HG02981 (cell line): ENCODE results near the gene STK32A.

ENCODE experiments used
- ATAC-seq: cut with Tn5 transposase; IDR thresholded peaks from one replicate; pipeline ENCODE4 v1.9.1; 2021; ENCODE audit warnings: mild to moderate bottlenecking, moderate library complexity; ENCODE audit not compliant: unreplicated experiment

The STK32A gene

DNA sequence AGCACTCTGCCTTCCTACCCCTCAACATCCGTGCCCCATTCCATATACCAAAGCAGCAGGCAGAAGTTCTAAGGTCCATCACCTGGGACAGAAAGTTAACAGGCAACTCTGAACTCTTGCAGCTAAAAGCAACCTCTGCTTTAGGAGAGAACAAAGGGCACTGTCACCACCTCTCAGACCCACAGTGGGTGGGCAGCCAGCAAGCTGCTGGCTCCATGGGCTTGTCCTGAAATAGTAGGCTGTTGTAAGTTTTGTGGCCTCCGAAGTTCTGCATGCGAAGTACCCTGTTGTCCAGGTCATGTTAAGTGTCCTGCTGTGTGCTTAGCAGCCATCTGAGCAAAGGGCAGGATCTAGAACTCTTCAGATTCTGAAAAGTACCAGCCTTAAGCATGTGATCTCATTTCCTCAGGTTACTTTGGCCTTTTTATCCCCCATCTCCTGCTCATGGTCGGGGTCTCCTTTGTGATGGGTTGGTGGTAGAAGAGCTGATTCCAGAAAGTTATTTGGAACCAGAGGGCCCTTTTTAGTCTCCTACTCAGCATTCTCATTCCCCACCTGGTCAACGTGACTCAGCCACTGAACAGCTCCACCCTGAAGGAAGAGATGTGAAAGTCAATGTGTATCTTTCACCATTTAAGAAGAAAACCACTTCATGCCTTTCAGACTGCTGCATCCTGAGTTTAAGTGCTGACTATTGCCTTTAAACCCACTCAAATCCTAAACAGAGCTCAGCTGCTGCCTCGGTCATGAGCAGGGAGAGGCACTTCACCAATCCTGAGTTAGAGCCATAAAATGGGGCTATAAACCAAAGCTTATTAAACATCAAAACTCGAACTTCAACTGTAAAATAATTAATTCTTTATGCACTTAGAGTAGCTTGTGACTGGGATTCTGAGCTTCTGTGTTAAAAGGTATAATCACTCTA, 153.6 kb downstream of the STK32A start:
- ATAC-seq, result no peak

DNA sequence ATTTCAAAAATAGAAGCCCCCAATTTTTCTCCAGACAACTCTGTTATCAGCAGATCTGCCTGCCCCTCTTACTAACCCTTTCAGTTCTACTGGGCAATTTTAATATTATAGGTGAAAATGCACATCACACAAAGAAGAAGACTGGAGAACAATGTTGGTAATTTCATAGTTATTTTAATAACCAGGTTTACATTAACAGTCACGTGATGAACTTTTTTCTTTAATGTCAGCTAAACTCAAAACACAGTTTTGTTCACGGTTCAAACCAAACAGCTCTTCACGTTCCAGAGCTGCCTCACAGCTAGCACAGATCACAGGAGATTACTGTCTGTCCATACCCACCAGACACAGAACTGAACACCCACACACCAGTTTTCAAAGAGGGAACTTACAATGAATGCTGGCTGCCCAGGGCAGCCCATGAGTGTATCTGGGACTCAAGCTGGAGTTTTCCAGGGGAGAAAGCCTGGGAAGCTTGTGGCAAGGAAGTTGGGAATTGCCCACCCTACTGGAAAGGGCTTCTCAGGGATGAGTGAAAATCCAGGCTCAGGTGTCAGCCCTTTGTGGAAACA, 155.9 kb downstream of the STK32A start:
- ATAC-seq, result no peak

DNA sequence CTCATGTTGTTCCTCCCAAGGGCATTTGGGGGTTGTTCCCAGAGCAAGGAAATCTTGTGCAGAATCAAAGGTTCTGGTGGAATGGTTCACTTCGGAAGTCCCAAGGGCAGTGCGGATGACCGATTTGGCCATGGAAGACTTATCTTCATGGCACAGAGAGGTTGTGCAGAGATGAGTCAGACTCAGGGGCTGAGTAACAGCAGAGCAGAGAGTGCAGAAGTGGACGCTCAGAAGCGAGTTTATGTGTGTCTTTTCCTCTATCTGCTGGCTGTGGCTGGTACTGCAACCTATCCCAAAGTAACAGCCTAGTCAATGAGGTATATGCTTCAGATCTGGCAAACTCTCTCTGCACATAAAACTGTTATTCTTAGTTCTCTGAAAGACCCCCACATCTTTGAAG, 157.0 kb downstream of the STK32A start:
- peak; percentile 96 for ATAC-seq

DNA sequence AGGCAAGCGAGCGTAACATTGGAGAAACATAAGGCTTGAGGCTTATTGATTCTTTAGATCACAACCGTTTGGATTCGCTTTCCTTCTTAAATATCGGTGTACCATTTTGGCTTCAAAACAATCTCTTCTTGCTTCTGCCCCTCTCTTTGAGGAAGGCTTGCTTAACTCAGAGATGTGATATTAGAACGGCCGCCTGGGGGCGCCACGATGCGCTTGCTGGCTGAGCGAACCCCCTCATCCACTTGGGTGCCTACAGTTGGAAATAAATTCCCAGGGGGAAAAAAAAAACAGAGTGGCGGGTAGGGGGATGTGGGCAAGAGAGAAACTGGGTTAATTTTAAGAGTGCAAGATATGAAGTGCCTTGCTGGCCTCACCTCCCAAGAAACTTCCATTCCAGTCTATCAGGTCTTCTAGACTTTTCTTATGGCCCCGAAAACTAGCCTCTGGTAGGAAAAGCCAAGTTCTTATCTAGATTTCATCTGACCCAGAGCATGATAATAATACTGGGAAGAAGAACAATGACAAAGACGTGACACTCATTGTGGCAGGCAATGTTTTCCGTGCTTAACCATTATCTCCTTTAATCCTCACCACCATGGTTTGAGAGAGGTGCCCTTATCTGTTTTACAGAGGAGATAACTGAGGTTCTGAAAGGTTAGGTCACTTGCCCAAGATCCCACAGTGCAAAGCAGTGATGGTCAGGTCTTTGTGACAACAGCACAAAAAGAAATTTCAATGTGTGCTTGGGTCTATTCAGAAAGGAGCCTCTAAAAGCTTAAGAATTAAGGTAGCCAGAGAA, 159.2 kb downstream of the STK32A start:
- no peak for ATAC-seq

DNA sequence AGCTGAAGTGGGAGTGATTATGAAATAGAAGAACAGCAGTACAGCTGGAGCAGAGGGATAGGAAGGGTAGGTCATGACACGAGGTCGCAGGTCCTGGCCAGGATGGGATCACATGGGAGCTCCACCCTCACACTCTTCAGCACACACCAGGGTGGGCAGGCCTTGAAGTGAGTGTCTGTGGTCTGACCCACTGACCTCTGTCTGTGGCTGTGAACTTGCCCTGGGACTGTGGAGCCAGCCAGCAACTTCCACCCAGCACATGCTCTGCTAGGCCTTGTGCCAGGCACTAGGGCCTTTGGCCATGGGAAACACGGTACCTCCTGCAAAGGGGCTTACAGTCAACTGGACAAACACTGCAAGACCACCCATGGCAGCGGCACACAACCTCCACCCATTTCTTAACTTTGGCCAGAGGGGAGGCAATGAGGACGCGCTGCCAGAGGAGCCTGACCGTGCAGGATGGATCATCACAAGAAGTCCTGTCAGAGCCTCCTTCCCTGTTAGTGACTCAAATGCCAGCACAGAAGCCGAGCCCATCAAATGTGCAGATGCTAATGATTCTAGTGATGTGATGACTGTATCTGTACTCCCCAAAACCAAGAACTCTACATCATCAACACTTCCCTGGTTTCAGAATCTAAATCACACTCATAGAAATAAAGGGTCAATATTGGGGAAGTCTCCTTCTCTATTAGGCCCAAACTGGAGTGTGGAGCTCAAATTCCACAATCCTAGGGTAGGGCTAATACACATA, 161.4 kb downstream of the STK32A start:
- no peak for ATAC-seq

DNA sequence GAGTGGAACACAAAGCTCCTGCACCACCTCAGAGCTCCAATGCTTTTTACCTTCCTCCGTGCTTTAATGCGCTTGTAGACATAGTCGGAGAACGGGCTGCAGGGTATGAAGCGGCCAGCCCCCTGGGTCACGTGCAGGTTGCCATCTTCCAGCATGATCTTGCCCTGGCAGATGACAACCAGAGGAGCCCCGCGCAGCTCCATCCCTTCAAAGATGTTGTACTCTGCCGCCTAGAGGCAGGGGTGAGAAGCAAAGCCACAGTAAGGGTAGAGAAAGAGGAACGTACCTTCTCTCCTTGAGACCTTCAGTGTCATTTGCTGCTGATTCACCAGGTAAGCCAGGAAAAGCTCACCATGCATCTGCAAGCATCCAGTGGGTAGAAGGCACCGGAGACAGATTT, 162.8 kb downstream of the STK32A start:
- no peak for ATAC-seq

DNA sequence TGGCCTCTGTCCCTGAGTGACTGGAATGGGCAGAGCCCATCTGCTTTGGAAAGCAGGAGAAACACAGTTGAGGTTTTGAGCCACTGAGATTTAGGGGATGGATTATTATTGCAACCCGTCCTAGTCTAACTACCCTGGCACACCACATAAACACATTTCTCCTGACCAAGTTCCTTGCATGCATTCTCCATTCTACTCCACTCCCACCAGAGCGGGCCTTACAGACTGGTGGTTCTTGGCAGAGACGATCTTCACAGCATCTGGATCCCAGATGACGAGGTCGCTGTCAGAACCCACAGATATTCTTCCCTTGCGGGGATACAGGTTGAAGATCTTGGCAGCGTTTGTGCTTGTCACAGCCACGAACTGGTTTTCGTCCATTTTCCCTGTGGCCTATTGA, 164.0 kb downstream of the STK32A start:
- ATAC-seq, result no peak

DNA sequence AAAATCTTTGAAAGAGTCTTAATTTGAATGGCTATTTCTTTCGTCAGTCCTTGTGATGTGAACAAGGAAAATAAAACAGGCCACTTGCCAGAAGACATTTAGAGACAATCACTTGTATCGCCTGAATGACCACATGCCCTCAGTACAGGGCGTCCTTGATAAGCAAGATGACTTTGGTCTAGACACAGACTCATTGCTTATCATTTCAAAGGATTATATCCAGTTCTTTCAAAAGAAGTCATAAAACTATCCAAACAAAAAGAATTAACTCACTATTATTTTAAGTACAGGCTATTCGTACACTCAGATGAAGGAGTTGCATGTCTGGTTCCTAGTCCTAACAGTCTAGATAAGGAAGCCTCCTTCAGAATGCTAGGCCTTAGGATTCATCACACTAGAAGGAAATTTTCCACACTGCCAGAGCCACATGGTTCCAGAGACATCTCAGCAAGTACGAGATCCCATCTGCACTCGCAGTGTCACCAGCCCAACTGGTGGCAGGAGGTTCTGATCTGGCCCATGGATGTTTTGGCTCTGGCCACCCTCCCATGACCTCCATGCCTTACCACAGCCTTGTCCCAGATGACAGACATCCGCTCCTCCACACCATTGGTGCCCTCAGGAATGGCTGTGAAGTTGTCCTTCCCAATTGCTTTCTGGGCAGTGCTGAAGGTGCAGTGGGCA, 165.4 kb downstream of the STK32A start:
- no peak for ATAC-seq

DNA sequence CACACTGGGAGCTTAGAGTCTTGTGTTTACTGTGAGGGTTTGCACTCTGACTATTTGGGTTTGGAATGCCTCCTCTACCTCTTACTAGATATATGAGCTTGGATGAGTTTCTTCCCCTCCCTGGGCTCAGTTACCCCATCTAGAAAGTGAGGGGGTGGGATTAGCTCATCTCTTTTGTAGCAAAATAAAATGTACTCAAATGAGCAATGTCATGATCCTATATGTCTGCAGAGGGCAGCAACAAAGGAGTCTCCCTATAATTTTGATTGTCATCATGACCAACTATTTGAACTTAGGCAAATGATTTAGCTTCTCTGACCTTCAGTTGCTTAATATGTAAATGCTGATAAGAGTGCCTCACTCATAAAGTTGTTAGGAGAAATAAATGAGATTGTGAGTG, 166.1 kb downstream of the STK32A start:
- no peak for ATAC-seq

DNA sequence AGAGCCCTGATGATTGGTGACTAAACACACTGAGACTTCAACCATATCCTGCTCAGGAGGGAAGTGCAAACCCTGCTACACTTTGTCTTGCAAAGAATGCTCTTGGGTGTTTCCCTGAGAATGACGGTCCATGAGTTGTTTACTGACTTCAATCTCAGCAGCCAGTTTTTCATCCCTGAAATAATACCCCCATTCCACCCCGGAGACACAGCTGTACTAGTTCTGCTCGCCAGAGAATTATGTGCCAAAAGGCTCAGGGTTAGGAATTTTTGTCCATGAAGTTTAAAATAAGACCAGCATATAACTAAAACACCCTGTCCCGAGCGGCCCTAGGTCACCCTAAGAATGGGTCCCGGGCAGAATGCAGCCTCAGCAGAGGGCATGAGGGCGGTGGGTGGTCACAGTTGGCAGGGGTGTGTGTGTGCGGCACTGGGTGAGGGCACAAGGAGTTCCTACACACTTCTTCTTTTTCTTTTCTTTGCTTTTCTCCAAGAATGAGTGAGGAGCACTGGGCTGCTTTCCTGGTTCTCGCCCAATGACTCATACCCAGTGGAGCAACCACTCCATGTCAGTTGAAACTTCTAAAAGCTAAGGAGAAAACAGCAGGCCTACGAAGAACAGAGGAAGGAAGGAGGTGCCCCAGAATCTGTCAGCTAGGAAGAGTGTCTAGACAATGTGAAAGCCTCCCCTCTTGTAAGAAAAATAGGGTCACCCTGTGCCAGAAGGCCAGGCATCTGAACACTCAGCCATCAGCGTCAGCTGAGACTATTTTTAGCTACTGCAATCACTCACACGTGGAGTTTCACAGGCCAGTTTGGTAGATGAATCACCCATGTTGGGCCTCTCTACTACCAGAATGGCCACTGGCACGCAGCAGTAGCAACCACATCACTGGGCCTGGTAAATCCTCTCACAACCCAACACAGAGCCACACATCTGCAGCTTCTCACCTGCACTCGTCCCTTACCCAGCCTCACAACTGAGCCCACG, 169.1 kb downstream of the STK32A start:
- ATAC-seq, result peak; percentile 97

DNA sequence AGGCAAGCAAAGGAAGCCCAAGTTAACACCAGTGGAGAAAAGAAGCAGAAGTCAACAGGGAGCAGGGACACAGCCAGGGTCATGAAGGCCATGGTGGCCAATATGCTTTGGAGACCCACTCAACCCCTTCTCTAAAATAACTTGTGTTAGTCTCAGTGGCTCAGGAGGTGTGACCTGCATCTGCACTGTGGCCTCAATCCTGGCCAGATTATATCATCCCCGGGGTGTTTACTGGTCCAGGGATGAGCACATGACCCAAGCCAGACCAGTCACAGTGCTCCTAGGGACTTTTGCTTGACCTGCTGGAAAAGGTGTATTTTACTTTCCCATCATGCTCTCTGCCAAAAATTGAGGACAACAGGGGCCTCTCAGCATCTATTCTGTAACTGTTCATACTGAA, 169.9 kb downstream of the STK32A start:
- ATAC-seq, result peak; percentile 25

DNA sequence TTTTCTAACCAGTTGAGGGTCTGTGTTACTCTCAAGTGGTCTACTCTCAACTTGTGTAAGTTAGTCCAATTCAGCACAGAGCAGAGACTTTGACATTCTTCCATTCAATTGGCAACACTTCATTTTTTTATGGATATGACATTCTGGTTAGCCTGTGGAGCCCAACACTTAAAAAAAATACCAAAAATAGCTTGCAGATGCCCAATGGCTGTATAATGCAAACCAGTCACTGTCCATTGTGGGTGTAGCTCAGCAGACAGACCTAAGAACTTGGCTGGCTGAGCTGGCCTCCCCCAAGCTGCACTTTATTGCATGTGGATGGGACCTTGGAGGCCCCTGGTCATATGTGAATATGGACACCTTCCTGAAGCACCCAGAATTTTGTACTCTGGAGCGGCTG, 171.8 kb downstream of the STK32A start:
- ATAC-seq, result no peak

DNA sequence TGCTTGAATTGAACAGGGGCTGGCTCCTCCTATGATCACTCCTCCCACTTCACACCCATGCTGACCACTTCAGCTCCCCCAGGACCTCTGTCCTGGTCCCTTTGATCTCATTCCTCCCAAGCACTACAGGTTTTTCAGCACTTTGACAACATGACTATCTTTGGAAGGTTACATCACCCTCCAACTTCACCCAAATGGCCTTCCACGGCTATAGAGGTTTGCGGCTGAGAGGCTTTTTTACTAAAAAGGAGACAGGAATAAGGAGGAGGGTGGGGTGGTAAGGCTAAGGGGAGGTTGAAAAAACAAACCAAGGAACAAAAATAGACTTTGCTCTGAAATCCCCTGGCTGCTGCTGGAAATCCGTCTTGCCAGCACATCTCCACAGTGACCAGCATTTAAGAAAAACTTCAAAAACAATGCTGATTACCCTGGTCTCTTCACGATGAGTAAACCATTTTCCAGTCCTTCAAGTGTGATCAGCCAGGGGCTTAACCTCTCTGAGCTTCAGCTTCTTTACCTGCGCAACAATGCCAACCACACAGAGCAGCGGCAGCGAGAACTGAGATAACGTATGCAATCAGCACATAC, 172.4 kb downstream of the STK32A start:
- ATAC-seq, result no peak

DNA sequence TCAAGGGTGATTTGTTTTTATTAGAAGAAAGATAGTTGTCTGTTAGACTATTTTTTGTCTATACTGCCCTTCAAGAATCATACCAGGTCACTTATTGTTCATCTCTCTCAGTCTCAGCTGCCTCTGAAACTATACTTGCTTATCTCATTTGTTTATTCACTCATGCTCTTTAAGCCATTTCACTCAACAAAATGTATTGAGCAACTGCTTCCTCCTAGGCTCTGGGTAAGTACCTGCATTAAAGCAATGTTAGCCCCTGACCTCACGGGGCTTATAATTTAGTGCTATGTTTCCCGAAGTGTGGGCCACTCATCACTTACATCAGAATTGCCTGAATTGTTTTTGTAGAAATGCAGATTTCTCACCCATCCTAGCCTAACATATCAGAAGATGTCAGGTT, 174.2 kb downstream of the STK32A start:
- no peak for ATAC-seq

DNA sequence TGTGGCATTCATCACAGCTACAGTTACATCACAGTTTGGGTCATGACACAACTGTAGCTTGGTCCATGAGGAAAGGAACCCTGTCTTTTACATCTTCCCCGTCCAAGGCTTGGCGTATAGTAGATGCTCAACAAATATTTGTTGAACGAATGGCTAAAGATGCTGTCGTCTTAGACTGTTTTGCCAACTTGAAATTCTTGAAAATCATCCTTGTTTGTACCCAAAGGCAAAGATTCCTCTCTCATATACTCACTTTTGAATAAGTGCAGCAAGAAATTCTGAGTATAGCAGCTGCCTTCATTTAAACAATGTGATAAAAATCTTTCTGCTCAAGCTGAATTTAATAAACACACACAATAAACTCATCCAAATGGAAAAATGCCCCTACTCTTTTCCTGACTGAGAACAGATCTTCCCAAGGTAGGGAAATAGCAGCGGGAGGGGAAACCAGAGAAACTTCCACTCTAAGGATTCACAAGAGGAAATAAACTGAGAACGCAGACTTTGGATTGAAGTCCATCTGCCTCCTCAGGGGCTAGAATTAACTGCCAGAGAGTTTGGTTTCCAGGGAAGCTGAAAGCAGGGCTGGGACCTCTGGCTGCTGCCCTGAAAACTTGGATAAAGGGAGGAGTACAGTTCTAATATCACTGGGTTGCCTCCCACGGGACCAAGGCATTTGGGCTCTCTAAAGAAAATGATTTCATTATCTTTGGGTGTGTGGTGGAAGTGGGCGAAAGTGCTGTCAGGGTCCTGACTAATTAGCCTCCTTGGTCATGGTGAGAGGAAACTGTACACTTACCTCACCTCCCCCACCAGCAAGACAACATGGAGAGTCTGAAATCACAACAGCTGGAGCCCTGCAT, 175.9 kb downstream of the STK32A start:
- ATAC-seq, result no peak

DNA sequence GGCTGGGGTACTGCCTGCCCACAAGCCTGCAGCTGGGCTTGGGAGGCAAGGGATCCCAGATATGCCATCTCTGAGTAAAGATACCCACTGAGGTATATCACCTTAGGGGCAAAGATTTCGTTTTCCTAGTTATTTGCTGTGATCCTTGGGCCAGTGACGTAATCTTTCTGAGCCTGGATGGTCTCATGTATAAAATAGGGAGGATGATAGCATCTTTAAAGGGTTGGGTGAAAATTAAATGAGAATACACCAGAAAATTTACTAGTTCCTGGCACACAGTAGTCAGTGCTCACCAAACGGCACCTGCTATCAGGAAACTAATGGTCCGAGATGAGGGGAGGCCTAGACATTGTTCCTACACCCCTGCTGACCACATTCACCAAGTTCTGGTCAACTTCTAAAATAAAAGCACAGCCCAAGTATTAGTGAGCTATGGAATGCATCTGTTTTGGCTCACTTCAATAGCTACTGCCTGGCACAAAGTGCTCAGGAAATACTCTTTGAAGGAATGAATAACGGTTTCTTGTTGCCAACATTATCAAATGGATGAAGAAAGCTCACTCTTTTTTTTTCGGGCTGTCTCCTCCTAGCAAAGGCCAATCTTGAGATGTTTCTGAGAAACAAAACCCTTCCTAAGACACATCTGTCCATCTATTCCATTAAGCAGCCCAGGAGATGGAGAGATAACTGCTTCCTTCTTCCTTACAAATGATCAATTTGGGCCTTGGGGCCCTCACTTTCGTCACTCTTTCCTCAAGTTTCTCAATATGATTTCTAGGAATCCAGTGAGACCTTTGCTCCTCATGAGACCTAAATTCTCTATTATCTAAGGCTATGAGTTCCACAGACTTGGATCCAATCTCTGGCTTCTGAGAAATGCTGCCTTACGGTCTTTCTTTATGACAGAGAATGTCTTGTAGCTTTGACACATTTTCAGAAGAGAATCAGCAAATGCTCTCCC, 176.8 kb downstream of the STK32A start:
- no peak for ATAC-seq

DNA sequence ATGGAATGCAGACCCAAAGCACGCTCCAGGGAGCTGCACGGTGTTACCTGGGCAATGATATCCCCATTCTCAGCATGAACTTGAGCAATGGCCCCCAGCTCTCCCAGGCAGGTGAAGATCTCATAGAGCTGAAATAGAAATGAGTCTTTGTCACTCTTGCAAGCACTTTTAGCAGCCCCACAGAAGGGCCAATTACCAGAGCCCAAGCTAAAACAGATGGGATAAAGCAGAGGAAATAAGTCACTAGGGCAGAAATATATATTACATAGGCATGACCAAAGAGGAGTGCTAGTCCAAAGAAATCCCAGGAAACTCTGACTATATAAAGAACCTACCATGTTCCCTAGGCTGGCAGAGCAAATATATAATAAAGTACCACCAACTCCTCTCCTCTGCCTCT, 177.7 kb downstream of the STK32A start:
- no peak for ATAC-seq
